ENCODE results near the gene DLL4.

DNA sequence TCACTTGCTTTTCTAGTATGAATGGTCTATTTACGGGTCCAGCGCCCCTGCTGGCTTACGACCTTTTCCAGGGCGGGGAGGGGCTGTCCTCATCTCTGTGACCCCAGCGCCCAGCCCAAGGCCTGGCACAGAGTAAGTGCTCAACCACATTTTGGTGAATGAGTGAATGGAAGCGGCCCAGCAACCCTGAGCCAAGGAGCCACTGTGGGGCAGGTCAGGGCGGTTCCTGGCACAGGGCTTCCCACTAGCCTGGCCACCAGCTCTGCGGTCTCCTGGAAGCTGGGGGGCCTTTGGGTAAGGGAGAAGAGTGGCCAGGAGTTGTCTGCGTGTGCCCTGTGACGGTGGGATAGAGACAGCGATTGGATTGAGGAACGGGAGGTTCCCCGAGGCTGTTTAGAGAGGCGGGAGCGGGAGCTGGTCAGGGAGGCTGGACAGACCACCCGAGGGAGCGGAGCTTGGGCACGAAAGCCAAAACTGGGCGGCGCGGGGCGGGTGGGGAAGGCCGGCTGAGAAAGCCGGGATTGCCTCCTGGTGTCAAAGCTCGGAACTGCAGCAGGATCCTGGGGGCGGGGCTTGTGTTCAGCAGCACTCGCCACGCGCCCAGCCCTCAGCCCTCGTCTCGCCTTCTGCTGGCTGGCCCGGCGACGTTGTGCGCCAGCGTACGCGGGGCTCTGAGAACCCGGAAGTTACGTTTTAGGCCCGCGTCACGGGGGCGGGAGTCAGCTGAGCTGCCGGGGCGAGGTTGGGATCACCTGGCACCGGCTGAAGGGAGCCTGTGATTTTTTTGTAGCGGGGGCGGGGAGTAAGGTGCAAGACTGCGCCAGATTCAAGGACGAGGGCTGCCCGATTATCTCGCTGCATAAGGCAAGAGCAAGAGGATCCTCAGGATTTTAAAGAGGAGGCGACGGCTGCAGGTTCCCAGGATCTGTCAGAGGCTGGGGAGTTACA is 35.1 kb upstream of the DLL4 start, which contains the start of gene VPS18:
- TF ChIP-seq, protein P1, sequence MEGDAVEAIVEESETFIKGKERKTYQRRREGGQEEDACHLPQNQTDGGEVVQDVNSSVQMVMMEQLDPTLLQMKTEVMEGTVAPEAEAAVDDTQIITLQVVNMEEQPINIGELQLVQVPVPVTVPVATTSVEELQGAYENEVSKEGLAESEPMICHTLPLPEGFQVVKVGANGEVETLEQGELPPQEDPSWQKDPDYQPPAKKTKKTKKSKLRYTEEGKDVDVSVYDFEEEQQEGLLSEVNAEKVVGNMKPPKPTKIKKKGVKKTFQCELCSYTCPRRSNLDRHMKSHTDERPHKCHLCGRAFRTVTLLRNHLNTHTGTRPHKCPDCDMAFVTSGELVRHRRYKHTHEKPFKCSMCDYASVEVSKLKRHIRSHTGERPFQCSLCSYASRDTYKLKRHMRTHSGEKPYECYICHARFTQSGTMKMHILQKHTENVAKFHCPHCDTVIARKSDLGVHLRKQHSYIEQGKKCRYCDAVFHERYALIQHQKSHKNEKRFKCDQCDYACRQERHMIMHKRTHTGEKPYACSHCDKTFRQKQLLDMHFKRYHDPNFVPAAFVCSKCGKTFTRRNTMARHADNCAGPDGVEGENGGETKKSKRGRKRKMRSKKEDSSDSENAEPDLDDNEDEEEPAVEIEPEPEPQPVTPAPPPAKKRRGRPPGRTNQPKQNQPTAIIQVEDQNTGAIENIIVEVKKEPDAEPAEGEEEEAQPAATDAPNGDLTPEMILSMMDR (IDR thresholded peaks at IDR 0.05), result peak; percentile 98 to 100 (median 99)
- TF ChIP-seq EP300 (IDR thresholded peaks at IDR 0.05) (peak; percentile 96 to 99), POLR2A (IDR thresholded peaks at IDR 0.05) (peak; percentile 75 to 79)
